ENCODE measurements around the gene RTP2.

- TF ChIP-seq CTCF (IDR thresholded peaks at IDR 0.05; ENCODE audit: low read depth, low read length) (no peak), POLR2A (IDR thresholded peaks at IDR 0.05; ENCODE audit: extremely low read depth, insufficient read length) (no peak)
Measured at GRCh38 chr3:187735383-187735782, 33.0 kb upstream of the RTP2 start.
